ENCODE data around the gene TRIM15. TPM values are rescaled to one million over a fixed set of nuclear protein-coding genes. Genes with fewer than 3 reads are reported as not detected.
"Not testable (repeated sequence)": the region's sequence is repeated elsewhere in the genome, so short reads cannot be mapped to it uniquely, and the experiment has no call there.

The TRIM15 gene
- total RNA-seq, 4 donors from 2014 or later, result not detected

DNA sequence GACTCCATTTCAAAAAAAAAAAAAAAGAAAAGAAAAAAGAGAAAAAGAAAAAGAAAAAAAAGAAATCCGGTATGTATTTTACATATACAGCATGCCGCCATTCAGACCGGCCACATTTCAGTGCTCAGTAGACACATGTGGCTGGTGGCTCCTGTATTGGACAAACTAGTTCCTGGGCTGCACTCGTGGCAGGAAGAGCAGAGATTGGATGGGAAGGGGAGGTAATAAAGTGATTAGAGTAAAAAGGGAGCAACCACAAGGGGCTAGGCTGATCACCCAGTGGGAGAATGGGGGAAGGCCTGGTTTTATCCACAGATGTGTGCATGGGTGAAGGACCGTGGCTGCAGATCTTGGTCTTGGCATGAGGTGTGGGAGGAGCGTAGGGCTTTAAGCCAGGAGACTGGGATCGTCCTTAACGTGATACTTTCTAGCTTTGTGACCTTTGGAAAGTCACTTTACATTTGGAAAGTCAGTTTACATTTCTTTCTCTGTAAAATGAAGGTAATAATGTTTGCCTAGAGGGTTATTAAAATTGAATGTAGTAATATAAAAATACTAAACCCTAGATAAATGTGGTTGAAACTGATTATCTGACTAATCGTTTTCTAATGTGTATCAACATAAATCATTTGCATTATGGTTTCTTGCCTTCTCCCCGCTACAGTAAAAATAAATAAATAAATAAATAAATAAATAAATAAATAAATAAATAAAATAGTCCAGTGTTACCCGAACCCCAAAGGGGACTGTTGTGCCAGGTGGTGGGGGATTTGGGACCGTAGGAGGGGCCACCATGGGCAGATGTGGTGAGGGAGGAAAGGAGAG lies 869 bp upstream of the TRIM15 start:
- 81 to 88% methylated on average over 12 of the region's 12 CpGs for WGBS, 2 donors
- Histone ChIP-seq H3K9me3 (no peaks in the 10 kb centered on the region), H3K4me3 (replicated peaks in 1 of 3) (no peak overlapping the region), H3K4me1 (no peaks in the 10 kb centered on the region), H3K27me3 (no peaks in the 10 kb centered on the region), H3K36me3 (no peaks in the 10 kb centered on the region), H3K27ac (no peak overlapping the region)
- intact Hi-C loops (cut with DNase I), result no loop called here
- TF ChIP-seq, protein P1, sequence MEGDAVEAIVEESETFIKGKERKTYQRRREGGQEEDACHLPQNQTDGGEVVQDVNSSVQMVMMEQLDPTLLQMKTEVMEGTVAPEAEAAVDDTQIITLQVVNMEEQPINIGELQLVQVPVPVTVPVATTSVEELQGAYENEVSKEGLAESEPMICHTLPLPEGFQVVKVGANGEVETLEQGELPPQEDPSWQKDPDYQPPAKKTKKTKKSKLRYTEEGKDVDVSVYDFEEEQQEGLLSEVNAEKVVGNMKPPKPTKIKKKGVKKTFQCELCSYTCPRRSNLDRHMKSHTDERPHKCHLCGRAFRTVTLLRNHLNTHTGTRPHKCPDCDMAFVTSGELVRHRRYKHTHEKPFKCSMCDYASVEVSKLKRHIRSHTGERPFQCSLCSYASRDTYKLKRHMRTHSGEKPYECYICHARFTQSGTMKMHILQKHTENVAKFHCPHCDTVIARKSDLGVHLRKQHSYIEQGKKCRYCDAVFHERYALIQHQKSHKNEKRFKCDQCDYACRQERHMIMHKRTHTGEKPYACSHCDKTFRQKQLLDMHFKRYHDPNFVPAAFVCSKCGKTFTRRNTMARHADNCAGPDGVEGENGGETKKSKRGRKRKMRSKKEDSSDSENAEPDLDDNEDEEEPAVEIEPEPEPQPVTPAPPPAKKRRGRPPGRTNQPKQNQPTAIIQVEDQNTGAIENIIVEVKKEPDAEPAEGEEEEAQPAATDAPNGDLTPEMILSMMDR (IDR thresholded peaks at IDR 0.05), result no peak
- TF ChIP-seq POLR2A (IDR thresholded peaks at IDR 0.05), result no peak
- no peak for DNase-seq

DNA sequence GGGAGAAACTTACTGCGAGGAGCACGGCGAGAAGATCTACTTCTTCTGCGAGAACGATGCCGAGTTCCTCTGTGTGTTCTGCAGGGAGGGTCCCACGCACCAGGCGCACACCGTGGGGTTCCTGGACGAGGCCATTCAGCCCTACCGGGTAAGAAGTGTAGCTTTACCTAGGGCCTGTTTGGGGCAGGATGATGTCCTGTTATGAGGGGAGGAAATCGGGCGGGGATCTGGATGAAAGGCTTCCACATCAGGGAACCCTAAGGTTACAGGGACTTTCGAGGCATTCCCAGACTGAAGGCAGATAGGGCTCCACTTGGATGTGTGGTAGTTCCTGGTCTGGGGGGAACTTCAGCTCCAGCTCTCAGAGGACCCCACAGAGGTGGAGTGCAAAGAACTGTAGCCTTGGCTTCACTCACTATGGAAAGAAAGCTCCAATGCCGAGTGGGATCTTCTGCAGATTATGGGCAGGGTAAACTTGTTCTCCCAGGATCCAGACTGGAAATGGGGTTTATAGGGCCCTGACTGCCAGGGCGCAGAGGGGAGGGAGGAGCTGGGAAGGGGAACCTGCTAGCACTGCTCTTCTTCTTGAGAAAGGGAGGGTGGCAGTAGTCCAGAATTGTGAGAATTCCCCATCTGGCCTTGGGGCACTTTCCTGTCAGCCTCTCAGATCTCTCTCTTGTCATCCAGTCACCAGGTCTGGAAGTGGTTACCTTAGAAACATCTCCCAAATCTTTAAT lies 740 bp downstream of the TRIM15 start:
- no peak for DNase-seq
- H3K4me1 ChIP-seq, result no peaks in the 10 kb centered on the region
- TF ChIP-seq, protein P1 (IDR thresholded peaks at IDR 0.05), result no peak
- TF ChIP-seq POLR2A (IDR thresholded peaks at IDR 0.05), result no peak
- H3K27me3 ChIP-seq, result no peaks in the 10 kb centered on the region
- H3K9me3 ChIP-seq, result no peaks in the 10 kb centered on the region
- H3K27ac ChIP-seq, result no peak overlapping the region
- 89 to 90% methylated on average over 15 to 16 of the region's 16 CpGs for WGBS, 2 donors
- no peaks in the 10 kb centered on the region for H3K36me3 ChIP-seq
- intact Hi-C loops (cut with DNase I), result no loop called here
- H3K4me3 ChIP-seq (replicated peaks in 1 of 3), result no peak overlapping the region

GRCh38 chr6:30164714-30165113 lies 1.4 kb downstream of the TRIM15 start:
- no peak for DNase-seq
- WGBS, 2 donors, result 84 to 88% methylated on average over 4 of the region's 4 CpGs
- no peaks in the 10 kb centered on the region for H3K4me1 ChIP-seq
- no peaks in the 10 kb centered on the region for H3K27me3 ChIP-seq
- H3K27ac ChIP-seq, result no peak overlapping the region
- H3K9me3 ChIP-seq, result no peaks in the 10 kb centered on the region
- intact Hi-C loops (cut with DNase I), result no loop called here
- TF ChIP-seq, protein P1 (IDR thresholded peaks at IDR 0.05), result no peak
- TF ChIP-seq POLR2A (IDR thresholded peaks at IDR 0.05), result no peak
- no peaks in the 10 kb centered on the region for H3K36me3 ChIP-seq
- H3K4me3 ChIP-seq (replicated peaks in 1 of 3), result no peak overlapping the region

DNA sequence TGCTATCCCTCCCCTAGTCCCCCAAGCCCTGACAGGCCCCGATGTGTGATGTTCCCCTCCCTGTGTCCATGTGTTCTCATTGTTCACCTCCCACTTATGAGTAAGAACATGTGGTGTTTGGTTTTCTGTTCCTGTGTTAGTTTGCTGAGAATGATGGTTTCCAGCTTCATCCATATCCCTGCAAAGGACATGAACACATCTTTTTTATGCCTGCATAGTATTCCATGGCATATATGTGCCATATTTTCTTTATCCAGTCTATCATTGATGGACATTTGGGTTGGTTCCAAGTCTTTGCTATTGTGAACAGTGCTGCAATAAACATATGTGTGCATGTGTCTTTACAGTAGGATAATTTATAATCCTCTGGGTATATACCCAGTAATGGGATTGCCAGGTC lies 1.9 kb downstream of the TRIM15 start:
- H3K4me1 ChIP-seq; H3K36me3 ChIP-seq; DNase-seq; H3K4me3 ChIP-seq (replicated peaks in 1 of 3); intact Hi-C loops (cut with DNase I); H3K27me3 ChIP-seq; H3K9me3 ChIP-seq; H3K27ac ChIP-seq: not testable (repeated sequence)
- WGBS, 2 donors, result 95 to 97% methylated on average over 1 of the region's 1 CpG

GRCh38 chr6:30167101-30167500 lies 3.8 kb downstream of the TRIM15 start:
- Histone ChIP-seq H3K27ac (no peak overlapping the region), H3K4me1 (peaks cover 7% of the 10 kb centered on the region in 2 donors), H3K36me3 (no peaks in the 10 kb centered on the region), H3K4me3 (replicated peaks in 1 of 3) (no peak overlapping the region), H3K9me3 (no peaks in the 10 kb centered on the region), H3K27me3 (peaks cover 3% of the 10 kb centered on the region)
- TF ChIP-seq, protein P1 (IDR thresholded peaks at IDR 0.05), result no peak
- no peak for TF ChIP-seq POLR2A (IDR thresholded peaks at IDR 0.05)
- DNase-seq, result no peak
- intact Hi-C loops (cut with DNase I), result no loop called here
- 62 to 69% methylated on average over 6 of the region's 6 CpGs for WGBS, 2 donors
